ENCODE data around the gene MTMR4.
"Not testable (repeated sequence)": the region's sequence is repeated elsewhere in the genome, so short reads cannot be mapped to it uniquely, and the experiment has no call there.

Gene MTMR4

GRCh38 chr17:58521680-58522079 is 7.2 kb upstream of the MTMR4 start:
- no peak for DNase-seq

GRCh38 chr17:58520843-58521430 is 6.5 kb upstream of the MTMR4 start:
- DNase-seq = no peak

GRCh38 chr17:58517928-58518609 is 3.6 kb upstream of the MTMR4 start:
- peak; percentile 100 for DNase-seq

GRCh38 chr17:58517378-58517927 is 3.0 kb upstream of the MTMR4 start:
- no peak for DNase-seq

- DNase-seq = no peak
Measured at GRCh38 chr17:58516644-58517377, 2.4 kb upstream of the MTMR4 start.

- no peak for DNase-seq
Measured at GRCh38 chr17:58515286-58515685, 848 bp upstream of the MTMR4 start.

GRCh38 chr17:58514770-58515157 is 326 bp upstream of the MTMR4 start:
- no peak for DNase-seq

GRCh38 chr17:58513267-58513964 is 1.0 kb downstream of the MTMR4 start:
- DNase-seq = peak; percentile 24

- no peak for DNase-seq
Measured at GRCh38 chr17:58510075-58510474, 4.4 kb downstream of the MTMR4 start.

- no peak for DNase-seq
Measured at GRCh38 chr17:58508341-58509067, 5.9 kb downstream of the MTMR4 start.

GRCh38 chr17:58507123-58507634 is 7.3 kb downstream of the MTMR4 start:
- no peak for DNase-seq

- no peak for DNase-seq
Measured at GRCh38 chr17:58506354-58507080, 7.9 kb downstream of the MTMR4 start.

GRCh38 chr17:58504826-58505351 is 9.5 kb downstream of the MTMR4 start:
- DNase-seq = no peak

- DNase-seq = no peak
Measured at GRCh38 chr17:58503866-58504265, 10.6 kb downstream of the MTMR4 start.

GRCh38 chr17:58503134-58503533 is 11.3 kb downstream of the MTMR4 start:
- DNase-seq = not testable (repeated sequence)

GRCh38 chr17:58501451-58501850 is 13.0 kb downstream of the MTMR4 start:
- no peak for DNase-seq

- no peak for DNase-seq
Measured at GRCh38 chr17:58498177-58498828, 16.1 kb downstream of the MTMR4 start.

GRCh38 chr17:58493506-58493905 is 20.9 kb downstream of the MTMR4 start:
- DNase-seq = no peak

- peak; percentile 34 for DNase-seq
Measured at GRCh38 chr17:58492238-58493121, 22.0 kb downstream of the MTMR4 start.
